ENCODE data around the gene ZDHHC1.

- TF ChIP-seq CTCF (conservative IDR thresholded peaks at IDR 0.05; ENCODE audit: low read length), result no peak
- no peak for TF ChIP-seq EZH2phosphoT487 (IDR thresholded peaks at IDR 0.05; ENCODE audit: borderline replicate concordance)
Measured at GRCh38 chr16:67395105-67395457, 21.2 kb downstream of the ZDHHC1 start.

Data from Loucy (cell line).